Activated CD4-positive, alpha-beta T cell treated with anti-CD3 and anti-CD28 coated beads for 48 hours (primary cell): ENCODE measurements around the gene HOXD4.

Experiments used
- DNase-seq: peaks from one replicate; pipeline ENCODE4 v3.0.0-alpha.2; 2020

HOXD4 gene

DNA sequence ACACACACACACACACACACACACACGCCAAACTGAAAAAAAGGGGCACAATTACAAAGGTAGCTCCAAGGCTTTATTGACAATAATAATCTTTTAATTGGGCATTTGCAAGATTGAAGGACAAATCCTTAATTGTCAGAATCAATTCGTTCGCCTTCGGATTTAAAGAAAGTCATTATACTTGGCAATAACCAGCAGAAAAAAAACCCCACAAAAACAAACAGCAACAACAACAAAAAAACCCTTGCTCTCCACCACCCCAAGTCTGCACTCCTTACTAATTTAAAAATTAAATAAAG, 23.6 kb upstream of the HOXD4 start:
- DNase-seq, result no peak

DNA sequence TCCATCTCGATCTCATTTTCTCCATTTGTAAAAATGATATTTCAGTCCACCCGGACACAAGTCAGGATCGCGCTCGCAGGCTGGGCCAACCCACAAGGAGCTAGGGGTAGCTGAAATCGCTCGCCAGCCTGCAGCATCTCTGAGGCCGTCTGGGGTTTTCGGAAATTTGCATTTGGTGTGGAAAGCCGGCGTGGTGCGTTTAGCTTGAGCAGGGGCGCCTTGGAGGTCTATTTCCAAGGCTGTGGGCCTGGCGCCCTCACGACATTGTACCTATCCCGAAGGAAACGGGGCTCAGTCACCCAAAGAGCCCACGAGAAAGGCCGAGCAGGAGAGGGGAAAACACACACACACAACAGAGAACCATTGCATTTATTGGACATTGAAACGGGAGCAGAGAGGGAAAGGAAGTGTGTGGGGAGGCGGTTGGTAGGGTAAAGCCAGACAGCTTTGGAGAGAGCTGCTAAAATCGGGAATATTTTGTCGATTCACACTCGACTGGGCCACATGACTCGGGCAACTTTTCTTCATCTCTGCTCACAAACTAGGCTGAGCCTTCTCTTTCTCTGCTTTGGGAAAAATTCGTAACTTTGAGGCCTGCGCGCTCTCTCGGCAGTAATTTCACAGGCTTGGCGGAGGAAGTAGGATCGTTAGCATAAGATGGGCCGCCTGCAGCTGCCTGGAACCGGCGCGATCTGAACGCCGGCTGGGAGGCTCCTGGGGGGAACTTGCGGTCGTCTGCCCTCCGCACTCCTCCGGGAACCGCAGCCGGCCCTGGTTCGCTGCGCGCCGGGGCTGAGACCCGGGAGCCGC, 23.0 kb upstream of the HOXD4 start:
- DNase-seq, result no peak

- DNase-seq, result no peak
Measured at GRCh38 chr2:176128982-176129796, 22.2 kb upstream of the HOXD4 start, which contains the start of gene HOXD8. TSS of gene HOXD8 (plus strand) at chr2:176129705. CDS start at chr2:176130367, 662 bp downstream.

GRCh38 chr2:176129813-176130146, 21.6 kb upstream of the HOXD4 start:
- no peak for DNase-seq

DNA sequence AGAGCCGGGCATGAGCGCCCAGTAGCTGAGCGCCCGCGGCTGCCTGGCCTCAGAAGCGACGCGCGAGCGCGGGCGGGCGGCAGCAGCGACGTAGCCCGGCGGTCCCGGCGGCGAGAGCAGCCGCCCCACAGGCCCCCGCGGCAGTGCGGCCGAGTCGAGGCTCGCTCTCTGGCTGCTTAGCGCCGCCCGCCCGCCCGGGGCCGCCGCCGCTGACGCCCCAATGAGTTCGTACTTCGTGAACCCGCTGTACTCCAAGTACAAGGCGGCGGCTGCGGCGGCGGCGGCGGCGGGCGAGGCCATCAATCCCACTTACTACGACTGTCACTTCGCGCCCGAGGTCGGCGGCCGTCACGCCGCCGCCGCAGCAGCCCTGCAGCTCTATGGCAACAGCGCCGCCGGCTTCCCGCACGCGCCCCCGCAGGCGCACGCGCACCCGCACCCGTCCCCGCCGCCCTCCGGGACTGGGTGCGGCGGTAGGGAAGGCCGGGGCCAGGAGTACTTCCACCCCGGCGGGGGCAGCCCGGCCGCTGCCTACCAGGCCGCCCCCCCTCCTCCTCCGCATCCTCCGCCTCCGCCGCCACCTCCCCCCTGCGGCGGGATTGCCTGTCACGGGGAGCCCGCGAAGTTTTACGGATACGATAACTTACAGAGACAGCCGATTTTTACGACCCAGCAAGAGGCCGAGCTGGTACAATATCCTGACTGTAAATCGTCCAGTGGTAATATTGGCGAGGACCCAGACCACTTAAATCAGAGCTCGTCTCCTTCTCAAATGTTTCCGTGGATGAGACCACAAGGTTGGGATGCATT, 21.0 kb upstream of the HOXD4 start:
- no peak for DNase-seq

- no peak for DNase-seq
Measured at GRCh38 chr2:176130957-176131847, 20.1 kb upstream of the HOXD4 start.

GRCh38 chr2:176131848-176132158, 19.5 kb upstream of the HOXD4 start:
- no peak for DNase-seq

- DNase-seq, result no peak
Measured at GRCh38 chr2:176132205-176133171, 18.9 kb upstream of the HOXD4 start.

DNA sequence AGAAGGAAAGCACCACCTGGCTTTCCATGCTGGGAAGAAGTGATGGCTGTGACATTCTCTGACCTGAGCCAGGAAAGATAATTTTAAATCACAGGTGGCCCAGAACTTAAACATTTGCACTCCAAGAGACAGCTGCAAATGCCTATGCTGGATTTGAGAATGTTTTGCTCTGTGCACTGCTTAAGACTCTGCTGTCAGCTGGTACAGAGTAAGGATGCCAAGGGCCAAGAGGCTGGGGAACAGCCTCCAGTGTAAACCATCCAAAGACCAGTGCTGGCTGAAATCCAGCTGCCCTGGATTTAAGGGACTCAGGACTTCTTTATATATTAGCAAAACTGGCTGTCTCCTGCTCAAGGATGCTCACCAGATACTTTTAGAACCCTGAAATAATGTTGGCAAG, 18.0 kb upstream of the HOXD4 start:
- DNase-seq, result no peak

GRCh38 chr2:176134035-176134434, 17.3 kb upstream of the HOXD4 start:
- no peak for DNase-seq

GRCh38 chr2:176135035-176135440, 16.3 kb upstream of the HOXD4 start:
- DNase-seq, result no peak

DNA sequence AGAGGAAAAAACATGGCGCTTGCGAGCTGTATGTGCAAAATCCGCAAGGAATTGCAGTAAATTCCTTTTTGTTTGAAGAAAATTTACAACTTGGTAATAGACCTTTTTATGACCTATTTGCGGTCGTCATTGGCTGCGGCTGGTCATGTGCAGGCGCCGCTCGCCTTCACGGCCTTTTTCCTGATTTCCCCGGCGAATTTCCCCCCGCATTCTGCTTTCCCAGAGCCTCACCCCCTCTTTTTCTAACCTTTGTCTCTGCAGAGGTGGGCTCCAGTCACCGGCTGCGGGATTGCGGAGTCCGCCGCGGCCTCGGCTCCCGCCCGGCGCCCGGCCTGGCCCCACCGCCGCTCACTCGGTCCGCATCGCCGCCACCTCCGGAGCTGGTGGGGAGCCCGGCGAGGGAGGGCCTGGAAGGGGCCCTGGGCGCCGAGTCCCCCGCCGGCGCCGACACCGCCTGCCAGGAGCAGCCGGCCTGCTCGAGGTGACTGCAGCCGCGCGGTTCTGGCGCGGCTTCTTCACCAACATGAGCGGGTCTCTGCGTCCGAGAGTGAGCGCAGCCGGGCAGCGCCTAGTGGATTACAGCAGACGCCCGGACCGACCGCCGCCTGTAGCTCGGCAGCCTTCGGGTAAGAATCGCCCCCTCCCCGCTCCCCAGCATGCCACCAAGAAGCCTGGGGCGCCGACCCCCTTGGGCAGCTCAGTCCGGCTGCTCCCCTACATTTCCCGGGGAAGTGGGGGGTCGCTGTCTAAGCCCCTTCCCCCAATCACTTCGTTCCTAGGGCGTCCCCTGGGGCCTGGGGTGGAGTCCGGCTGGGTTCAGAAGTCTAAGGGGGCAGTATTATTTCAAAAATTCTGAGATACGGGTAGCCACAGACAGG, 14.7 kb upstream of the HOXD4 start:
- no peak for DNase-seq

DNA sequence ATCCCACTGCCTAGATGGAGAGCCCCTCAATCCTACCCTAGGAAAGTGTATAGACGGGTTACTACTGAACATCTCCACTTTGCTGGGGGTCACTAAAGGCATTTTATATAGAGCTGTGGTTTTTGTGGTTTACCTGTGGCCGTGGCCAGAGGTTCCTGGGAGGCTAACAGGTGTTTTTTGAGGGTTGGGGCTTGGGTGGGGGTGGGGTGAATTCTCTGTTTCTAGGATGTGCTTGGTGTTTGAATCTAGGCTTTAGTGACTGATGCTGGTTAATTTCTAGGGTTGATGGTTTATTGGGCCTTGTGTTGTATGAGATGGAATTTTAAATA, 14.1 kb upstream of the HOXD4 start:
- no peak for DNase-seq

GRCh38 chr2:176137906-176138305, 13.4 kb upstream of the HOXD4 start:
- DNase-seq, result no peak

DNA sequence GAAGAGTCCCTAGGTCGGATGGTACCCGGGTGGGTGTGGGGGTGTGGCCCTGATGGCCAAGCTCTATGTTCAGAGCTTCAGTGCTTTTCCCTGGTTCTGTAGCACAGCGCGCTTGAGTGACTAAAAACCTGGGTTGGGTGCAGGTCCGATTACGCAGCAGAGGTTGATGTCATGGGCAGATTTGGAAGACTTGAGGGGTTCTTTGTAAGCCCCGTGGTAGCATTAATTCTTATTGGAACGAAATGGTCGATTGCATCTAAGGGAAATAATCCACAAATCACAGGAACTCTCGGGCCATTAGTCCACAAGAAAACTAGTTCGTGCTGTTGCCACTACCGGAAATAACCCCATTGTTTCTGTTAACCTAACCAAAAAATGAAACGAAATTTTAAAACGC, 12.8 kb upstream of the HOXD4 start:
- DNase-seq, result no peak

GRCh38 chr2:176138923-176139660, 12.3 kb upstream of the HOXD4 start:
- no peak for DNase-seq

DNA sequence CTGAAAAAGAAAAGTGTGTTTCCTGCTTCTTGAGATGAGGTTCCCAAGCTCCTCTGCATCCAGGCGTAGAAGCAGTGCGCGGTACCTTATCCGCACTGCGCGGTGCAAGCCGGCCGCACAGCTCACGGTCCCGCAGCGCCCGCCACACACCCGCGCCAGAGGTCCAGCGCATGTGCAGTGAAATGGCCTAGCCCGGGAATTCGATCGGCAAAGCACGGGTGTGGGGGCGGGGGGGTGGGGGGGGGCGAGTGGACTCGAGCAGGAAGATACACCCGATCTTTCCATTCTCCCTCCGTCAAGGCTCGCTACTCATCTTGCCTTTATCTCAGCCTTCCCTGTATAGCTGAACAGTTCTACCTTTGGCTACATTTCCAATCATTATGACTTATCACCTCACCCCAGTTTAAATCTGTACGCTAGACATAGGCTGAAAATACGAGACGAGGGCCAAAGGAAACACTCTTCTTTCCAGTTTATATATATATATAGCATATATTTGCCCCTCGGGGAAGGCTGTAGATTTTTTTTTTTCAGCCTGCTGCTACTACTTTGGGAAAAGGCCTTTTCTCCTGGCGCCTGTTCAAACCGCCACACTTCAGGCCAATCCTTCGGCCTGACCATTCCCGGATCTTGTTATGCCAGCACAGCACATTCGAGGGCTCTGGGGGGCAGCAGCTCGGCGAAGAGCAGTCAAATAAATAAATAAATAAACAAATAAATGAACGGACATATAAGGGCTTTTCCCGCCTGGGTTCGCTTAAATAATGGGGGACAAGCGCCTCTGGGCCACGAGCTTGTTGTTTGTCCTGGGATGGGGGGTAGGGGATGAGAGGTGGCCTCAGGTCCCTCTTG, 11.5 kb upstream of the HOXD4 start:
- DNase-seq, result no peak

- DNase-seq, result peak; percentile 80
Measured at GRCh38 chr2:176140513-176141317, 10.6 kb upstream of the HOXD4 start.
